HepG2 (cell line): ENCODE data around the gene APOLD1. TPM values are rescaled to one million over a fixed set of nuclear protein-coding genes. Genes with fewer than 3 reads are reported as not detected.

Experiments used
- ATAC-seq: fragments of 200-7000 bp; cut with Tn5 transposase; 3 replicates; pipeline ENCODE4 v1.9.1; 2020; ENCODE audit warnings: mild to moderate bottlenecking, moderate library complexity
- BruUV-seq: library from RNA; stranded (reverse); fragments of 400-500 nt; replicated peaks from 2 replicates; lab custom pipeline; 2021; lab: Mats Ljungman, UMichigan
- CTCF ChIA-PET: fragments of 300-600 bp; formaldehyde crosslinking; extraction: SDS; loops from one replicate; lab custom pipeline; 2021; ENCODE audit warnings: low total read pairs, inconsistent platforms, low intra/inter-chr PET ratio; lab: Yijun Ruan, JAX
- POLR2A ChIA-PET: fragments of 350-600 bp; sonication (Branson Sonifier 250); formaldehyde crosslinking; loops from one replicate; lab custom pipeline; 2020; ENCODE audit warnings: antibody characterized with exemption, inconsistent platforms; lab: Yijun Ruan, JAX
- DNase-seq: peaks from one replicate; pipeline ENCODE4 v3.0.0-alpha.2; 2015; ENCODE audit warnings: low spot score
- FAIRE-seq: peaks from 3 replicates; lab custom pipeline; 2011; peaks lifted over from hg19 to GRCh38; lab: Jason Lieb, UNC
- H2AFZ ChIP-seq: one replicate; pipeline ENCODE4 v1.6.1; 2011; ENCODE audit warnings: low read length, inconsistent platforms
- H3K27ac ChIP-seq: fragments of 300-600 bp; 3 replicates; pipeline ENCODE4 v1.8.0; 2011; ENCODE audit warnings: mixed run types, mild to moderate bottlenecking, mixed read lengths, low read length, inconsistent platforms; ENCODE audit not compliant: insufficient read depth; ENCODE audit errors: extremely low read length
- H3K27me3 ChIP-seq, 2 experiments: fragments of 200-600 bp in 1 of 2; 2 replicates in 1 of 2; 3 replicates in 1 of 2; pipeline versions ENCODE4 v1.6.0 to v1.8.0; 2011; ENCODE audit warnings: low read length in 2 of 2, mild to moderate bottlenecking in 2 of 2, moderate library complexity in 2 of 2, inconsistent platforms in 1 of 2; ENCODE audit not compliant: insufficient read depth in 2 of 2, control insufficient read depth in 1 of 2
- H3K36me3 ChIP-seq, 2 experiments: fragments of 200-600 bp in 1 of 2; replicated peaks in 1 of 2; 2 replicates in 1 of 2; 3 replicates in 1 of 2; pipeline versions ENCODE4 v1.5.1 to v1.8.0; 2011; ENCODE audit warnings: low read length in 2 of 2, inconsistent platforms in 1 of 2; ENCODE audit not compliant: insufficient read depth in 2 of 2, control insufficient read depth in 1 of 2
- H3K4me1 ChIP-seq: 2 replicates; pipeline ENCODE4 v1.5.1; 2012; ENCODE audit warnings: low read length, inconsistent platforms; ENCODE audit not compliant: insufficient read depth
- H3K4me2 ChIP-seq: 2 replicates; pipeline ENCODE4 v1.6.0; 2011; ENCODE audit warnings: low read depth, low read length, inconsistent platforms
- H3K4me3 ChIP-seq, 3 experiments: fragments of 200-600 bp in 1 of 3; sonication (generic), shearing (Covaris generic) in 1 of 3; replicated peaks in 1 of 3; 2 replicates each; pipeline ENCODE4 v1.5.1; 2011 to 2016; ENCODE audit warnings: low read length in 3 of 3, inconsistent platforms in 2 of 3, low read depth in 2 of 3, mild to moderate bottlenecking in 2 of 3, control low read depth in 1 of 3, mixed read lengths in 1 of 3; ENCODE audit not compliant: insufficient read depth in 1 of 3
- H3K79me2 ChIP-seq: one replicate; pipeline ENCODE4 v1.6.1; 2011; ENCODE audit warnings: low read length, inconsistent platforms; ENCODE audit not compliant: insufficient read depth
- H3K9ac ChIP-seq: 2 replicates; pipeline ENCODE4 v1.6.0; 2011; ENCODE audit warnings: mild to moderate bottlenecking, low read depth, low read length, inconsistent platforms; ENCODE audit not compliant: insufficient read depth
- H3K9me3 ChIP-seq: 2 replicates; pipeline ENCODE4 v1.5.1; 2012; ENCODE audit warnings: mild to moderate bottlenecking, low read length
- H4K20me1 ChIP-seq: 2 replicates; pipeline ENCODE4 v1.6.0; 2011; ENCODE audit warnings: inconsistent platforms, mild to moderate bottlenecking, low read length, moderate library complexity; ENCODE audit not compliant: insufficient read depth
- ELF3 ChIP-seq: IDR thresholded peaks from 2 replicates; pipeline ENCODE4 v1.6.1; 2016; ENCODE audit warnings: missing genetic modification reagents, missing compliant biosample characterization
- HDAC1 ChIP-seq: sonication (generic); formaldehyde crosslinking; IDR thresholded peaks from 2 replicates; pipeline ENCODE4 v1.5.1; 2020; ENCODE audit warnings: mild to moderate bottlenecking, missing genetic modification reagents
- KLF11 ChIP-seq: IDR thresholded peaks from 2 replicates; pipeline ENCODE4 v1.6.1; 2016; ENCODE audit warnings: missing compliant biosample characterization
- LCORL ChIP-seq, 2 experiments: fragments of 450-650 bp in 1 of 2; sonication (generic) in 1 of 2; formaldehyde crosslinking in 1 of 2; IDR thresholded peaks; 2 replicates each; pipeline versions ENCODE4 v1.5.0 to v1.6.1; 2017 to 2020; ENCODE audit warnings: antibody characterized with exemption in 1 of 2, missing genetic modification reagents in 1 of 2
- MAZ ChIP-seq, 2 experiments: sonication (generic) in 1 of 2; formaldehyde crosslinking in 1 of 2; IDR thresholded peaks; 2 replicates each; pipeline versions ENCODE4 v1.5.0 to v1.6.1; 2012 to 2020; ENCODE audit warnings: low read depth in 2 of 2, mild to moderate bottlenecking in 2 of 2, borderline replicate concordance in 1 of 2, improper control_type of control experiment in 1 of 2, low read length in 1 of 2, missing genetic modification reagents in 1 of 2, moderate library complexity in 1 of 2
- NAIF1 ChIP-seq: sonication (generic); formaldehyde crosslinking; IDR thresholded peaks from 2 replicates; pipeline ENCODE4 v1.5.0; 2020; ENCODE audit warnings: mild to moderate bottlenecking, missing genetic modification reagents, borderline replicate concordance
- PBX3 ChIP-seq: sonication (generic); formaldehyde crosslinking; IDR thresholded peaks from 2 replicates; pipeline ENCODE4 v1.8.1; 2023; ENCODE audit warnings: missing genetic modification reagents, inconsistent platforms, borderline replicate concordance
- RARA ChIP-seq: IDR thresholded peaks from 2 replicates; pipeline ENCODE4 v1.6.1; 2016; ENCODE audit warnings: missing genetic modification reagents, missing compliant biosample characterization
- RARG ChIP-seq: sonication (generic); formaldehyde crosslinking; IDR thresholded peaks from 2 replicates; pipeline ENCODE4 v1.4.0; 2020; ENCODE audit warnings: low read depth, mild to moderate bottlenecking, missing genetic modification reagents
- RFX5 ChIP-seq: IDR thresholded peaks from 2 replicates; pipeline ENCODE4 v1.6.1; 2011; ENCODE audit warnings: low read depth, low read length, improper control_type of control experiment
- SATB2 ChIP-seq: sonication (generic); formaldehyde crosslinking; IDR thresholded peaks from 2 replicates; pipeline ENCODE4 v1.5.0; 2020; ENCODE audit warnings: missing genetic modification reagents
- ZBTB34 ChIP-seq: sonication (generic); formaldehyde crosslinking; IDR thresholded peaks from 2 replicates; pipeline ENCODE4 v1.8.0; 2022; ENCODE audit warnings: mild to moderate bottlenecking, missing genetic modification reagents
- ZNF230 ChIP-seq: sonication (generic); formaldehyde crosslinking; IDR thresholded peaks from 2 replicates; pipeline ENCODE4 v1.4.0; 2020; ENCODE audit warnings: mild to moderate bottlenecking, missing genetic modification reagents
- WGBS: methylation state at CpG from one replicate; pipeline ENCODE4 v1.1.6; 2017; ENCODE audit warnings: low lambda C conversion rate; 5-methylcytosine and 5-hydroxymethylcytosine counted together
- in situ Hi-C: cut with HindIII; loops from 2 replicates; pipeline ENCODE4 v1.10.0; 2017; ENCODE audit warnings: low pct_unique_long_range_greater_than_20kb; ENCODE audit not compliant: extremely low pct_ligation_motif_present
- intact Hi-C: fragments of 100-400 bp; cut with micrococcal nuclease; formaldehyde crosslinking; loops from one replicate; pipeline ENCODE4 v1.10.0; 2022; ENCODE audit not compliant: unreplicated experiment
- polyA plus RNA-seq, 8 experiments: library from polyadenylated mRNA; depleted of rRNA in 3 of 8; stranded (reverse) in 7 of 8; unstranded in 1 of 8; fragments of >200 nt; fragmentation: Illumina TruSeq in 4 of 8; extraction: Trizol in 4 of 8; gene quantifications; 2 replicates each; pipeline versions ENCODE4 v1.2.1 to v1.2.3, GENCODE V29; 2011 to 2016; ENCODE audit warnings: low read depth in 4 of 8, missing spikeins in 1 of 8, mixed read lengths in 1 of 8; ENCODE audit not compliant: insufficient read depth in 1 of 8
- total RNA-seq, 5 experiments: library from RNA; depleted of rRNA; stranded (reverse); fragments of >200 nt; fragmentation: Illumina TruSeq; extraction: Trizol; gene quantifications; 2 replicates each; pipeline ENCODE4 v1.2.3, GENCODE V29; 2016; ENCODE audit warnings: low read depth in 1 of 5
- TF ChIP-seq, protein P1 (sequence below): sonication (generic); formaldehyde crosslinking; IDR thresholded peaks from 2 replicates; pipeline ENCODE4 v1.4.0; 2020; ENCODE audit warnings: missing genetic modification reagents, borderline replicate concordance
- TF ChIP-seq, protein P2 (sequence below): IDR thresholded peaks from 2 replicates; pipeline ENCODE4 v1.4.0; 2020; ENCODE audit warnings: mild to moderate bottlenecking, missing genetic modification reagents
- TF ChIP-seq, protein P3 (sequence below): sonication (generic); formaldehyde crosslinking; IDR thresholded peaks from 2 replicates; pipeline ENCODE4 v1.4.0; 2020; ENCODE audit warnings: missing genetic modification reagents

Gene APOLD1
- total and polyA plus RNA-seq, 2 of the 13 experiments (the other 11 are each of a cell fraction or from before 2014, with no cell fraction given), result 0.20 to 0.84 TPM

- no peak for ATAC-seq
- Histone ChIP-seq H2AFZ (no peak overlapping the region), H3K4me1 (peaks cover 44% of the 10 kb centered on the region), H3K9ac (no peak overlapping the region), H3K4me2 (peak overlapping the region; percentile 42; the same call in 1 of the 2 replicates), H3K79me2 (no peaks in the 10 kb centered on the region), H4K20me1 (no peaks in the 10 kb centered on the region), H3K27me3 (no peaks in the 10 kb centered on the region; a peak in 1 of 5 replicates), H3K27ac (no peak overlapping the region), H3K36me3 (no peaks in the 10 kb centered on the region), H3K4me3 (no peak overlapping the region), H3K9me3 (no peaks in the 10 kb centered on the region)
- DNase-seq, result peak; percentile 29
- in situ Hi-C loops (no loop called here), intact Hi-C loops (loop anchor here (10.0 kb wide), 1 partner anchor 411 kb away; no protein-coding TSS in a partner anchor)
- under 1% methylated on average over 6 of the region's 6 CpGs for WGBS
- no TSS peak for BruUV-seq
- POLR2A ChIA-PET, result no interaction called here
- FAIRE-seq, result no peak
- CTCF ChIA-PET, result no interaction called here
- TF ChIP-seq KLF11 (CRISPR knock-in tag) (no peak), SATB2 (CRISPR knock-in tag) (no peak), PBX3 (no peak), RARA (CRISPR knock-in tag) (peak; percentile 70), LCORL (IDR thresholded peaks at IDR 0.05) (no peak), LCORL (CRISPR knock-in tag; IDR thresholded peaks at IDR 0.05) (no peak), MAZ (IDR thresholded peaks at IDR 0.05; ENCODE audit: borderline replicate concordance, low read depth, low read length) (no peak), MAZ (CRISPR knock-in tag; IDR thresholded peaks at IDR 0.05; ENCODE audit: low read depth) (no peak), RFX5 (no peak), NAIF1 (no peak), HDAC1 (no peak), ELF3 (CRISPR knock-in tag) (peak; percentile 58), ZBTB34 (CRISPR knock-in tag) (no peak), ZNF230 (CRISPR knock-in tag) (no peak), RARG (CRISPR knock-in tag) (no peak)
- TF ChIP-seq, protein P1, sequence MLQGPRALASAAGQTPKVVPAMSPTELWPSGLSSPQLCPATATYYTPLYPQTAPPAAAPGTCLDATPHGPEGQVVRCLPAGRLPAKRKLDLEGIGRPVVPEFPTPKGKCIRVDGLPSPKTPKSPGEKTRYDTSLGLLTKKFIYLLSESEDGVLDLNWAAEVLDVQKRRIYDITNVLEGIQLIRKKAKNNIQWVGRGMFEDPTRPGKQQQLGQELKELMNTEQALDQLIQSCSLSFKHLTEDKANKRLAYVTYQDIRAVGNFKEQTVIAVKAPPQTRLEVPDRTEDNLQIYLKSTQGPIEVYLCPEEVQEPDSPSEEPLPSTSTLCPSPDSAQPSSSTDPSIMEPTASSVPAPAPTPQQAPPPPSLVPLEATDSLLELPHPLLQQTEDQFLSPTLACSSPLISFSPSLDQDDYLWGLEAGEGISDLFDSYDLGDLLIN, result no peak
- TF ChIP-seq, protein P2, sequence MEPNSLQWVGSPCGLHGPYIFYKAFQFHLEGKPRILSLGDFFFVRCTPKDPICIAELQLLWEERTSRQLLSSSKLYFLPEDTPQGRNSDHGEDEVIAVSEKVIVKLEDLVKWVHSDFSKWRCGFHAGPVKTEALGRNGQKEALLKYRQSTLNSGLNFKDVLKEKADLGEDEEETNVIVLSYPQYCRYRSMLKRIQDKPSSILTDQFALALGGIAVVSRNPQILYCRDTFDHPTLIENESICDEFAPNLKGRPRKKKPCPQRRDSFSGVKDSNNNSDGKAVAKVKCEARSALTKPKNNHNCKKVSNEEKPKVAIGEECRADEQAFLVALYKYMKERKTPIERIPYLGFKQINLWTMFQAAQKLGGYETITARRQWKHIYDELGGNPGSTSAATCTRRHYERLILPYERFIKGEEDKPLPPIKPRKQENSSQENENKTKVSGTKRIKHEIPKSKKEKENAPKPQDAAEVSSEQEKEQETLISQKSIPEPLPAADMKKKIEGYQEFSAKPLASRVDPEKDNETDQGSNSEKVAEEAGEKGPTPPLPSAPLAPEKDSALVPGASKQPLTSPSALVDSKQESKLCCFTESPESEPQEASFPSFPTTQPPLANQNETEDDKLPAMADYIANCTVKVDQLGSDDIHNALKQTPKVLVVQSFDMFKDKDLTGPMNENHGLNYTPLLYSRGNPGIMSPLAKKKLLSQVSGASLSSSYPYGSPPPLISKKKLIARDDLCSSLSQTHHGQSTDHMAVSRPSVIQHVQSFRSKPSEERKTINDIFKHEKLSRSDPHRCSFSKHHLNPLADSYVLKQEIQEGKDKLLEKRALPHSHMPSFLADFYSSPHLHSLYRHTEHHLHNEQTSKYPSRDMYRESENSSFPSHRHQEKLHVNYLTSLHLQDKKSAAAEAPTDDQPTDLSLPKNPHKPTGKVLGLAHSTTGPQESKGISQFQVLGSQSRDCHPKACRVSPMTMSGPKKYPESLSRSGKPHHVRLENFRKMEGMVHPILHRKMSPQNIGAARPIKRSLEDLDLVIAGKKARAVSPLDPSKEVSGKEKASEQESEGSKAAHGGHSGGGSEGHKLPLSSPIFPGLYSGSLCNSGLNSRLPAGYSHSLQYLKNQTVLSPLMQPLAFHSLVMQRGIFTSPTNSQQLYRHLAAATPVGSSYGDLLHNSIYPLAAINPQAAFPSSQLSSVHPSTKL, result peak; percentile 27; the same call in 1 of the 2 replicates
- TF ChIP-seq, protein P3, sequence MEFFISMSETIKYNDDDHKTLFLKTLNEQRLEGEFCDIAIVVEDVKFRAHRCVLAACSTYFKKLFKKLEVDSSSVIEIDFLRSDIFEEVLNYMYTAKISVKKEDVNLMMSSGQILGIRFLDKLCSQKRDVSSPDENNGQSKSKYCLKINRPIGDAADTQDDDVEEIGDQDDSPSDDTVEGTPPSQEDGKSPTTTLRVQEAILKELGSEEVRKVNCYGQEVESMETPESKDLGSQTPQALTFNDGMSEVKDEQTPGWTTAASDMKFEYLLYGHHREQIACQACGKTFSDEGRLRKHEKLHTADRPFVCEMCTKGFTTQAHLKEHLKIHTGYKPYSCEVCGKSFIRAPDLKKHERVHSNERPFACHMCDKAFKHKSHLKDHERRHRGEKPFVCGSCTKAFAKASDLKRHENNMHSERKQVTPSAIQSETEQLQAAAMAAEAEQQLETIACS, result no peak
These were observed 18.6 kb downstream of the APOLD1 start for GRCh38 chr12:12804011-12804410.
